Endothelial cell (in vitro differentiated cells): ENCODE data around the gene CBX2. TPM values are rescaled to one million over a fixed set of nuclear protein-coding genes. Genes with fewer than 3 reads are reported as not detected.

ENCODE experiments used
- DNase-seq: peaks from one replicate; pipeline ENCODE4 v3.0.0; 2021; ENCODE audit warnings: low spot score
- H3K27ac Mint-ChIP-seq: one replicate; pipeline ENCODE4 v1.8.0; 2021; ENCODE audit warnings: mixed read lengths, inconsistent platforms; ENCODE audit not compliant: unreplicated experiment
- H3K27me3 Mint-ChIP-seq: one replicate; pipeline ENCODE4 v1.8.0; 2021; ENCODE audit warnings: mild to moderate bottlenecking, moderate library complexity, mixed read lengths, inconsistent platforms; ENCODE audit not compliant: unreplicated experiment
- H3K36me3 Mint-ChIP-seq: one replicate; pipeline ENCODE4 v1.8.0; 2021; ENCODE audit warnings: mild to moderate bottlenecking, low read depth, mixed read lengths, inconsistent platforms; ENCODE audit not compliant: unreplicated experiment
- H3K4me1 Mint-ChIP-seq: one replicate; pipeline ENCODE4 v1.8.0; 2021; ENCODE audit warnings: mild to moderate bottlenecking, mixed read lengths, inconsistent platforms; ENCODE audit not compliant: unreplicated experiment
- H3K4me3 Mint-ChIP-seq: one replicate; pipeline ENCODE4 v1.8.0; 2021; ENCODE audit warnings: mild to moderate bottlenecking, mixed read lengths, inconsistent platforms; ENCODE audit not compliant: unreplicated experiment
- H3K9me3 Mint-ChIP-seq: one replicate; pipeline ENCODE4 v1.8.0; 2021; ENCODE audit warnings: mixed read lengths, inconsistent platforms; ENCODE audit not compliant: unreplicated experiment
- CTCF ChIP-seq: fragments of 200-600 bp; sonication (generic); IDR thresholded peaks from one replicate; pipeline ENCODE4 v1.5.0; 2021; ENCODE audit warnings: antibody characterized with exemption; ENCODE audit not compliant: unreplicated experiment
- total RNA-seq: library from RNA; stranded (reverse); fragmentation: NEBNext Ultra II Directional; extraction: Animal tissue kit (Norgen Biotek cat#: 25700); gene quantifications from one replicate; pipeline ENCODE4 v1.2.1, GENCODE V29; 2021; ENCODE audit not compliant: unreplicated experiment

The CBX2 gene
- total RNA-seq, 1 donor from 2014 or later, result 50.0 TPM

- no peaks in the 10 kb centered on the region for H3K36me3 Mint-ChIP-seq
- H3K27me3 Mint-ChIP-seq, result peaks cover 26% of the 10 kb centered on the region
- DNase-seq, result no peak
- no peaks in the 10 kb centered on the region for H3K9me3 Mint-ChIP-seq
- peaks cover 6% of the 10 kb centered on the region for H3K4me1 Mint-ChIP-seq
- H3K27ac Mint-ChIP-seq, result no peak overlapping the region
- no peak overlapping the region for H3K4me3 Mint-ChIP-seq
- TF ChIP-seq CTCF, result no peak
Measured at GRCh38 chr17:79742951-79743476, 34.9 kb upstream of the CBX2 start.

- Mint-ChIP-seq H3K27ac (no peak overlapping the region), H3K36me3 (no peaks in the 10 kb centered on the region), H3K9me3 (no peaks in the 10 kb centered on the region), H3K4me3 (no peak overlapping the region), H3K27me3 (peaks cover 26% of the 10 kb centered on the region), H3K4me1 (peaks cover 6% of the 10 kb centered on the region)
- DNase-seq, result no peak
- TF ChIP-seq CTCF, result no peak
Measured at GRCh38 chr17:79743614-79744013, 34.3 kb upstream of the CBX2 start.

- DNase-seq, result no peak
- no peaks in the 10 kb centered on the region for H3K36me3 Mint-ChIP-seq
- no peak overlapping the region for H3K27ac Mint-ChIP-seq
- no peak overlapping the region for H3K4me3 Mint-ChIP-seq
- H3K27me3 Mint-ChIP-seq, result peaks cover 16% of the 10 kb centered on the region
- no peaks in the 10 kb centered on the region for H3K9me3 Mint-ChIP-seq
- peaks cover 6% of the 10 kb centered on the region for H3K4me1 Mint-ChIP-seq
- TF ChIP-seq CTCF, result no peak
Measured at GRCh38 chr17:79745641-79746105, 32.3 kb upstream of the CBX2 start.

GRCh38 chr17:79746889-79747507, 30.9 kb upstream of the CBX2 start:
- peaks cover 16% of the 10 kb centered on the region for H3K27me3 Mint-ChIP-seq

More at GRCh38 chr17:79746889-79747507, 30.9 kb upstream of the CBX2 start:
- H3K4me1 Mint-ChIP-seq, result peaks cover 6% of the 10 kb centered on the region
- no peaks in the 10 kb centered on the region for H3K36me3 Mint-ChIP-seq
- DNase-seq, result no peak
- TF ChIP-seq CTCF, result no peak
- H3K4me3 Mint-ChIP-seq, result peak overlapping the region; percentile 25
- H3K27ac Mint-ChIP-seq, result no peak overlapping the region
- no peaks in the 10 kb centered on the region for H3K9me3 Mint-ChIP-seq
